GM19238 (cell line): ENCODE measurements around the gene ENTPD1.
A peak's percentile ranks its signal among the peaks of the same experiment; 100 is the strongest.
"Not testable (repeated sequence)": the region's sequence is repeated elsewhere in the genome, so short reads cannot be mapped to it uniquely, and the experiment has no call there.

ENCODE experiments used
- DNase-seq: peaks from one replicate; pipeline ENCODE4 v3.0.0; 2011; ENCODE audit warnings: low spot score; ENCODE audit not compliant: insufficient read length

ENTPD1 gene

DNA sequence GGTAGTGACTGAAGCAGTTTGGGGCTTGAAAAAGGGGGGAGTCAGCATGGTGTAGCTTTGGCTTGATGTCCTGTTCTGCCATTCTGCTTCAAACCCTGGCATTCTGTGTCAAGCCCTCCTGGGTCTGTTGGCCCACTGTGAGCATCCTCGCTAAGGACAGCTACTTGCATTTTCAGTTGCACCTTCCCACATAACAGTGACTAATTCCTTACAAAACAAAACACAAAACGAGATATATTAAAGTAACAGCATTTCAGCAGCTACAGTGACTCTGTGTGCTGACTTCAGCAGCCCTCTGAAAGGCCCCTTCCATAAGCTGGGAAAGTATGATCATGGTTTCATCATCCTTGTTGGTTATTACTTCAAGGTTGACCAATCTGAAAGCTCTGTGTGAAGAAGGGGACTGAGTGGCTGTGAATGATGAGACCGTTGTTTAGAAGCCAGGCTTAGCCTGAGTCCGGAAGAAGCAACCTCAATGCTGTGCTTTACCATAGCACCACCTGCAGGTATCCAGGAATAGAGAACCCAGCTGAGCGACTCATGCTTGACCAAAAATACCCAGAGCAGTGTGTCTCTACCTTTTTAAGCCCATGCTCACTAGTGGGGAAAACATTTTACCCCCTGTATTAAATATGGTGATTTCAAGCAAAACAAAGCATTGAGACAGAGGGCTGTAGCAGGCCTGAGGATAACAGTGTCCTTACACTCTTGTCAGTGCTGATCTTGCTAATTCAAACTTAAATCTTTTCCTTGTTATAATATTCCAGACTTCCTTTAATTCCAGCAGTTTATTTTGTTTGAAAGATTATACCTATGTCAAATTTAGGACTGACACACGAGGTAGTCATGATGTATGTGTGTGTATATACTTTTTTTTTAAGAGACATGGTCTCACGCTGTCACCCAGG is 109.2 kb downstream of the ENTPD1 start:
- DNase-seq, result peak; percentile 58

DNA sequence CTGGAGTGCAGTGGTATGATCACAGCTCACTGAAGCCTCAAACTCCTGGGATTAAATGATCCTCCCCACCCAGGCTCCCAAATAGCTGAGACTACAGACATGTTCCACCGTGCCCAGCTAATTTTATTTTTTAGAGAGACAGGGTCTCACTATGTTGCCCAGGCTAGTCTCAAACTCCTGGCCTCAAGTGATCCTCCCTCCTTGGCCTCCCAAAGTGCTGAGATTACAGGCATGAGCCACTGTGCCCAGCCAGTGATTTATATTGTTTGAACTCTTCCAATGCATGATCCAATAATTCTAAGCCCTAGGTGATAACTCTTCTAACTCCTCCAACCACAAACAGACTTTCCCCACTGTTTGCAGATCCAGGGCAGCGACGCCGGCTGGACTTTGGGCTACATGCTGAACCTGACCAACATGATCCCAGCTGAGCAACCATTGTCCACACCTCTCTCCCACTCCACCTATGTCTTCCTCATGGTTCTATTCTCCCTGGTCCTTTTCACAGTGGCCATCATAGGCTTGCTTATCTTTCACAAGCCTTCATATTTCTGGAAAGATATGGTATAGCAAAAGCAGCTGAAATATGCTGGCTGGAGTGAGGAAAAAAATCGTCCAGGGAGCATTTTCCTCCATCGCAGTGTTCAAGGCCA is 110.0 kb downstream of the ENTPD1 start:
- no peak for DNase-seq

DNA sequence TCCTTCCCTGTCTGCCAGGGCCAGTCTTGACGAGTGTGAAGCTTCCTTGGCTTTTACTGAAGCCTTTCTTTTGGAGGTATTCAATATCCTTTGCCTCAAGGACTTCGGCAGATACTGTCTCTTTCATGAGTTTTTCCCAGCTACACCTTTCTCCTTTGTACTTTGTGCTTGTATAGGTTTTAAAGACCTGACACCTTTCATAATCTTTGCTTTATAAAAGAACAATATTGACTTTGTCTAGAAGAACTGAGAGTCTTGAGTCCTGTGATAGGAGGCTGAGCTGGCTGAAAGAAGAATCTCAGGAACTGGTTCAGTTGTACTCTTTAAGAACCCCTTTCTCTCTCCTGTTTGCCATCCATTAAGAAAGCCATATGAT is 110.5 kb downstream of the ENTPD1 start:
- DNase-seq, result no peak

DNA sequence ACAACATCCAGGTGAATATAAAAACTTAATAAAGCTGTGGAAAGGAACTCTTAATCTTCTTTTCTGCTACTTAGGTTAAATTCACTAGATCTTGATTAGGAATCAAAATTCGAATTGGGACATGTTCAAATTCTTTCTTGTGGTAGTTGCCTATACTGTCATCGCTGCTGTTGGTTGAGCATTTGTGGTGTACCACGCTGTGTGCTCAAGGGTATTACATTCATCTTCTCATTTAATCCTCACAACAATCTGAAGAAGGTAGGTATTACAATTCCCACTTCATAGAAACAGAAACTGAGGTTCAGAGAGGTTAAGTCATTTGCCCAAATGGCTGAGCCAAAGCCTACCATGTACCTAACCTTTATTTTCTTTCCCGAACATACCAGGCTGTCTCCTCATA is 111.9 kb downstream of the ENTPD1 start:
- DNase-seq, result no peak

DNA sequence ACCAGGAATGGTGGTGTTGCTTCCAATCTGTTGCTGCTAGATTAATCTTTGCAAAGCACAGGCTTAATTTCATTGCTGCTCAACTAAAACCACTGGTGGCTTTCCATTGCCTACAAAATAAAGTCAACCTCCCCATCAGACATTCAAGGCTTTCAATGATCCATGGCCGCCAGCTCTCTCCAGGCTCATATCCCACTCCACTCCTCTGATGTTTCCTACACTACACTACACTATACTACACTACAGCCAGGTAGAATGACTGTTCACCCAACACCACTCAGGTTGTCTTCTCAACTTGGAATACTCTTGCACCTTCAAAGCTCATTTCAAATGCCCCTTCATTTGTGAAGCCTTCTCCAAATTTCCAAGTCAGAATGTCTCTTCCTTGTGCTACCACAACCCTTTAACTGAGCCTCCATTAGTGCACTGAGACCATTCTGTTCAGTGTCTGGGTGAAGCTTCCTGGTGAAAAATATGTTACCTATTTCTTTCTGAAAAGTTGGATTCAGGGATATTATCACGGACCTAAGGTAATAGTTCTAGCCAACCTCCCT is 116.3 kb downstream of the ENTPD1 start:
- DNase-seq, result no peak

DNA sequence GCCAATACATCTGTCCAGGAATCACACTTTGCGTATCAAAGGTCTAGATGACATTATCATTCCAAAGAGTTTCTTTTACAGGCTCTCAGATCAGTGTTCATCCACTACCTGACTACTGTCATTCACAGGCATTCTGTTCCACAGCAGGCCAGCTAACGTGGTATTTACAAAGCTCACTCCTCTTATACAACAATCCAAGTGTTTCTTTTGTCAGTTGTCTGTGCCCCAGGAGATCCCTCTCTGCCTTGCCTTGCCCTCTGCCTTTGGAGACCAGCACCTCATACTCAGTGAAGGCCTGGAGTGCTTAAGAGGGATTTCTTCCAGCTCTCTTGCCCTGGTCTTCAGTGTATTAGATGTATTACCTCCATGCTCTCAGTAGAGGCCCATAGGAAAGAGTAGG is 117.2 kb downstream of the ENTPD1 start:
- DNase-seq, result no peak

DNA sequence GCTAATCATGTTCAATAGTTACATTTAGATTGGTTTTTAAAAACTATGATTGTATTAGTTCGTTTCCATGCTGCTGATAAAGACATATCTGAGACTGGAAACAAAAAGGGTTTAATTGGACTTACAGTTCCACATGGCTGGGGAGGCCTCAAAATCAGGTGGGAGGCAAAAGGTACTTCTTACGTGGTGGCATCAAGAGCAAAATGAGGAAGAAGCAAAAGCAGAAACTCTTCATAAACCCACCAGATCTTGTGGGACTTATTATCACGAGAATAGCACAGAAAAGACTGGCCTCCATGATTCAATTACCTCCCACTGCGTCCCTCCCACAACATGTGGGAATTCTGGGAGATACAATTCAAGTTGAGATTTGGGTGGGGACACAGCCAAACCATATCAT is 117.7 kb downstream of the ENTPD1 start:
- no peak for DNase-seq

DNA sequence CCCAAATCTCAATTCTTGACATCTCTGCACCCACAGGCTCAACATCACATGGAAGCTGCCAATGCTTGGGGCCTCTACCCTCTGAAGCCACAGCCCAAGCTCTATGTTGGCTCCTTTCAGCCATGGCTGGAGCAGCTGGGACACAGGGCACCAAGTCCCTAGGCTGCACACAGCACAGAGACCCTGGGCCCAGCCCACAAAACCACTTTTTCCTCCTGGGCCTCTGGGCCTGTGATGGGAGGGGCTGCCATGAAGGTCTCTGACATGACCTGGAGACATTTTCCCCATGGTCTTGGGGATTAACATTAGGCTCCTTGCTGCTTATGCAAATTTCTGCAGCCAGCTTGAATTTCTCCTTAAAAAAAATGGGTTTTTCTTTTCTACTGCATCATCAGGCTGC is 118.8 kb downstream of the ENTPD1 start:
- not testable (repeated sequence) for DNase-seq

DNA sequence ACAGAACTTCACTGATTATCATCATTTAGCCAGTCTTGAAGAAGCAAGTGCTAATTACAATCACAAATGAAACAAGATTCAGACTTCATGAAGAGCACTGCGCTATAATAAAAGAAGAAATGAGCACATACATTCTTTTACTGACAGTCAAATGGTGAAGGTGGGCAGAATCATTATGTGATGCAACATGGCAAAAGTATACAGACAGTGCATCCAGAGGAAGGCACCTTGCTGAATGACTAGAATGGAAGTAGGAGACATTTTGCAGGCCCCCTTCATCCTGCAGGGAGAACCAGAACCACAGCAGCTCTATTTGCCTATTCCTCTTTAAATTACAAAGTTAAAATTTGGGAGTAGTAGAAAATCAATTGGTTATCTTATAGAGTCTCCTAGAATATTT is 120.8 kb downstream of the ENTPD1 start:
- no peak for DNase-seq

DNA sequence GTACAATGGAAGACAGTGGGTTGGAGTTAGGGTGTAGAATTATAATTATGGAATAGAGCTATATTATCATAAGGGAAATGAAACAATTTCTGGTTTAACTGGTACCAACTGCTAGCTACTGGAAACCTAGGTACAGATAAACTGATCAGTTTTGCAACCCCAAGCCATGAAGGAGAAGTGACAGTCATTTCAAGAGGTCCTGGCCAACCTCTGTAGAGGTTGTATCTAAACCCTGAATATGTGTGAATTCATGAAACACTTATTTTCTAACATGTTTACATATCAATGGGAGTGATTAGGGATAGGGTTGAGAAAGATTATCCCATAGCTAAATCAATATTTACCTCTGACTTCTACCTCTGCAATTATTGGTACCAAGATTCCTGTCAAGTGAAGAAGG is 121.9 kb downstream of the ENTPD1 start:
- no peak for DNase-seq

DNA sequence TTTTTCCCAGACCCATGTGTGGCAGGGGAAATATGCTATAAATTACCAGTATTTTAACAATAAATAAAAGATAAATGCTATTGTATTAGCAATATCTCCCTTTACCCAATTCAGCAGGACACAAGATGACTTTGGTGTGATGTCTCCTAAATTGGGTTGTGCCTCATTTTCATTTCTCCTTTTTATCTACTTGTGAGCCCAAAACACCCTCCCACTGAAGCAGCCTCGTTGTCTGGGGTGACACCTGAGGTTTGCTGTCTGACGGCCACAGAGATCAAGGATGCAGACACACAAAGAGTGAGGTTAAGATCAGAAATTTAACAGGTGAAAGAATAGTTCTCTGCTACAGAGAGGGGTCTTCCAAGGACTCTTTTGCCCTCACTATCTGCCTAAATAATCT is 124.7 kb downstream of the ENTPD1 start:
- DNase-seq, result no peak

DNA sequence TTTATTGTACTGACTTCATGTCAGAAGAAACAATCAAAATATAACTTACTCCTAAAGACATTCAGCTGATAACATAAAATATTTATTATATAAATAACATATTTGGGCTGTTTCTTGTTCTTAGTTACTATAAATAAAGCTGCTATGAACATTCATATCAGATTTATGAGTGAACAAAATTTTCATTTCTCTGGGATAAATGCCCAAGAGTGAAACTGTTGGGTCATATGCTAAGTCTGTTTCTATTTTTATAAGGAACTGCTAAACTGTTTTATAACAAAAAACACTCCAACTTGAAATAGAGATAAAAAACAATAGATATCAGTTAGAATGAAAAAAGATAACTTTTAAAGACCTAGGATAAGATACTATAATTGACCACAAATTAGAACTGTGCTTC is 125.4 kb downstream of the ENTPD1 start:
- no peak for DNase-seq

DNA sequence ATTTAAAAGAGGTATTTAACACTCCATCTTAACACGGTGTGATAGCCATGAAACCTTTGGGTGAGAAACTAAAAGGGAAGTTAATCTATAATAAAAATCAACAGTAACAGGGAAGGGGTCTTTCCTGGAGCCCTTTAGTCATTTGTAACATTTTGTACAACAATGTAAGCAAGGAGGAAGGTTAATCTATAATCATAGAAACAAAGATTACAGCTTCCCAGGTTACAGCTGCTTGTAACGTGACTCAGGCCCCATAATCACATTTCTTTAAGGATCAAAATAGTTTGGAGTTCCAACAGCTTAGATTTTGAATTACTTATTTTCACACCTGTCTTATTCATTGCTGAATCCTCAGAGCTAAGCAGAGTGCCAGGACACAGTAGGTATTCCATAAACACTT is 133.9 kb downstream of the ENTPD1 start:
- no peak for DNase-seq

DNA sequence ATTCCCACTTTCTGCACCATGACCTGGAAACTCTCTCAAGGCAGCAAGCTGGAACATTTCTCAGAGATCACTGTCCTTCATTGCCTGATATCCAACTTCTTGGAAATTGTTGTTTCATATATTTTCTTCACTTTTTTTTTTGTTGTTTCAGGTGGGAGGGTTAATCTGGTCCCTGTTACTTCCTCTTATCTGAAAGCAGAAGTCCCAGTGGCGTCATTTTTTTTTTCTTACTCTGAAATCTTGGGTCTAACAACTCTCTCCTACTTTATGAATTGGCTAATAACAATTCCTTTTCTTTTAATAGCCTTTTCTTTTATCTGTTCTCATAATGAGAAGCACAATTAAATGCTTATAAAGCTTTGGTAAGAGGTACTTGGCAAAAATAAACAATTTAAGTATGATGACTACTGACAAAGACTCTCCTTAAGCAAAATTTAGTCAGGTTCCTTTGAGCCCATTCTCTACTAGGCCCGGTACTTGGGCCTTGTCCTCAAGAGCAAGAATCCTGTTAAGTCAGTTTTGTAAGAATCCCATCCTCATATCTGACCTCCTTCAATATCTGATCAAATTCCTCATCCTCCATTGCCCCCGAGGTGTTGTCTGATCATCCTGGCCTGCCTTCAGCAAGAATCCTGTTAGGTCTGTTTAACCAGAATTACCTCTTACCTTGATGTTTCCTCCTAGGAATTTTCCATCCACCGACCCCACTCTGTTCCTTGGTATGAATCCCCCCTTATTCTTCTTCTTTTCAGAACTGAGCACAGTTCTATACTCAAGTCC is 140.3 kb downstream of the ENTPD1 start:
- no peak for DNase-seq

DNA sequence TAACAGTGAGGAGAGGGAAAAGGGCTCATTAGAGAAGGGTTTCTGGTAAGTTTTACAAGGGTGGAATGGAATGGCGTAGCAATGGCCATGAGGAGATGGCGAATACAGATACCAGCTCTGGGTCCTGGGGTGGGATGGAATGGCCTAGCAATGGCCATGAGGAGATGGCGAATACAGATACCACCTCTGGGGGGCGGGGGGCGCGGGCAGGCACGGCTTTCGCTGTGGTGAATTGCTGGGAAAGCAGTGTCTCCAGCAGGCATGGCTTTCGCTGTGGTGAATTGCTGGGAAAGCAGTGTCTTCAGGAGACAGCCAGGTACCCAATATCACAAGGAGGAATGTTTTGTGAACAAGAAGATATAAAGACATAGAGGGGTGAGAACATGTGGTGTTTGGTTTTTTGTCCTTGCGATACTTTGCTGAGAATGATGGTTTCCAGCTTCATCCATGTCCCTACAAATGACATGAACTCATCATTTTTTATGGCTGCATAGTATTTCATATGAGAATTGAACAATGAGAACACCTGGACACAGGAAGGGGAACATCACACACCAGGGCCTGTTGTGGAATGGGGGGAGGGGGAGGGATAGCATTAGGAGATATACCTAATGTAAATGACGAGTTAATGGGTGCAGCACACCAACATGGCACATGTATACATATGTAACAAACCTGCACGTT is 150.1 kb downstream of the ENTPD1 start:
- DNase-seq, result not testable (repeated sequence)

DNA sequence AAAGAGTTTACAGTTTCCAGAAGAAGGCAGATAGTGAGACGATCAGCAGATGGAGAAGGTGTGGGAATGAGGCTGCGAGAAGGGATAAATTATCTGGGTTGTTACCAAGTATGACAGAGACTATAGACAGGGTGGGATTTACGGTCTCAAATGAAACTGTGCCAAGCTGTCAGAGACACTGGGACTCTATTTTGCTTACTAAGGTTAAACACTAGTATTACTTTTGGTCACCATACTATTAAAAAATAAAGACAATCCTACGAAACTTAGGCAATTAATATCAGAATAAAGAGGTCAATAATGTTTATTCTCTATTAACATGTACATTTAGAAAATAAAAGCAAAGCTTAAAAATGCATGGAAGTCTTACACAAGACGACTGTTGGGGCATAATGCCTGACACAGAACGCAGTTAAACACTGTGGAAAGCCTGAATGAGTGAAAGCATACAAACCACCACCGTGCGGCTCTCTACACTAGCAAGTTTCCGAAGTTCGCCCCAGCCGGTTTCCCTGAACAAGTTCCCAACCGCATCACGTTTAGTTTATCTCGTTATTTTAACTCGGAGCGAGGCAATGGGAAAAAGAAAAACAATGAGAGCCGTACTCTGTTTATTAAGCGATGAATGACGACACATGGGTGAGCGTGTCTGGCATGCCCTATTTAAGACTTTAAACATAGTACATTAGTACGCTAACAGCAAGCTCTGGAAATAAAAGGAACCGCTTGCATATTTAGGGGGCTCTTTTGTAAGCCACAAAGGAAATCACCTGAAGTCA is 150.9 kb downstream of the ENTPD1 start:
- DNase-seq, result no peak

DNA sequence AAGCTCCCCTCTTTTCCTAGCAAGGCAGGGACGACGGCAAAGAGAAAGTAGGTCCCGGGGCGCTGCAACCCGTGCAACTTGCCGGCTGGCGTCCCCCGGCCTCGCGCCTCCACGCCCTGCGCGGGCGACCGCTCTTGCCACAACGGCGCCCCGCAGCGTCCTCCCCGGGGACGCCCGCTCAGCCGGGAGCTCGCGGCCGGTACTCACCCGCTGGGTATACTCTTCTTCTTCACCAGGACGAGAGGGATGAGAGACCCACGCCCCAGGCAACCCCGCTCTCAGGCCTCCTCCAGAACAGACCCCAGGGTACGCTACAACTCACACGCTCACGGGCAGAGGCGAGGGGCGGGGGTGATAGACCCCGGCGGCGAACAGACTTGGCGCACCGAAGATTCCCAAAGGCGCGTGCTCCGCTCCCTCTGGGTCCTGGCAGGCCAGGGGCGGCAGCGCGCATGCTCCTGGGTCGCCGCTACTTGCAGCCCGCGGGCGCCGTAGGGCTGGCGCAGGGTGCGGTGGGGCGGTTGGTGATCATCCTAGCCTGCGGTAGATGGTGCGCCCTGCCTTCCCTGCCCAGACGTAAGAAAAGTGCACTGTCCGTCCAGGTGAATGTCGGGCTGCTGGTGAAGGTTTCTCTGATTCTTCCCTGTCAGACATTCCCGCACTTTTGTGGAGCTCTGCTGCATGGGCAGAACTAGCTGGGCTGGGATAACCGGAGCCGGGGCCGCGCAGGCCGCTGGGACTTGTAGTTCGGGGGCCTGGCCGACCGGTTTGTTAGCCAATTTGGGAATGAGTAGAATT is 151.7 kb downstream of the ENTPD1 start, which contains the start of gene CC2D2B:
CC2D2B (plus strand) TSS at position 520 of the 798 bp plus-strand sequence. CDS start 3,349 bp downstream, outside the sequence.
- DNase-seq, result peak; percentile 61

DNA sequence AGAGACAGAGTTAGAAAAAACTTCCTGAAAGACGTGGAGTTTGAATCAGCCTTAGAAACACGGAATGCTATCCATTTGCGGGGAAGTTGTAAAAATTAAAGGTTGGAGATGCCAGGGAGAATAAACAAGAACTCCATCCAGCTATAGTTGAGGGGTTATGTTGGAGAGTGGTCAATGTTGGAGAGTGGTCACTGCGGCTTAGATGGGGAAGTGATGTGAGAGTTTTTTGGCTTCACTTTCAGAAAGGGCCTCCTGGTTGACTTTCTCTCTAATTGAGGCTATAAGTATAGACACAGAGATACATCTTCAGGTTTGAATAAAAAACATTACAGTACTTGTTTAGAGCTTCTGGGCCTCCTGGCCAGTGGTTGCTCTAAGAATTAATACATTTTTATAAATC is 152.5 kb downstream of the ENTPD1 start:
- DNase-seq, result no peak

DNA sequence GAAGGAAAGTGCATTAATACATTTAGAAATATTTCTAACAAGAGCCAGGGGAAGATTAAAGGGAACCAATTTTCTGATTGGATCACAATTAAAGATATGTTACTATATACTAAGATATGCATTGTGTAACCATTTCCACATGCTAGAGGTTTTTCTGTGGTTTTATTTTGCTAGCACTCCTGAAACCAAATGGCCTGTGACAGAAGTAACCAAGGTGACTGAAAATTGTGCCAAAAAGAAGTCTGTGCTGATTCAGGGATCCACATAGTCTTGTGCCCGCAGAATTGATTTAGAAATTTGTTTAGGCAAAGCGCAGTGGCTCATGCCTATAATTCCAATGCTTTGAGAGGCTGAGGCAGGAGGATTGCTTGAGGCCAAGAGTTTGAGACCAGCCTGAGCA is 153.6 kb downstream of the ENTPD1 start:
- no peak for DNase-seq
